ENCODE results near the gene MAGEB17. TPM values are rescaled to one million over a fixed set of nuclear protein-coding genes. Genes with fewer than 3 reads are reported as not detected.

The MAGEB17 gene
- total RNA-seq, 1 donor, result not detected

DNA sequence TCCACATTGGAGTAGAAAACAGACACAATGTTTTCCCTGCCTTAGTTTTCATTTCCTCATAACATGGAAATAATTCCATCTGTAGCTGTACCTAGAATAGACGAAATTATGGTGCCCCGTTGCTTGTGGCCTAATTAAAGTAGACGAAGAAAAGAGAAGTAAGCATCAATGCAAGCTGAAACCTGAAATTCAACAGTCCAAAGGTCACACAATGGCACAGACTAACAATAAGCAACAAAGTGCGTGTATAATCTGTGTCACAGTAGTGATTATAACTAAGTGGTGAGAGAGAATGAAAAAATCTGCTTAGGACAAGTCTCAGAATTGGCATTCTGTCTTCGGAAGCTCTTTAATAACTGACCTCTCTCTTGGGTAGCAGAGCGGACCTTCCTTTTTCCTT lies 24.3 kb downstream of the MAGEB17 start:
- Histone ChIP-seq H3K4me1 (ENCODE audit: insufficient read depth, low read length) (peaks cover 13% of the 10 kb centered on the region), H3K4me3 (ENCODE audit: insufficient read depth, low read length) (no peak overlapping the region), H3K27ac (ENCODE audit: low read depth, low read length) (no peak overlapping the region), H3K79me2 (ENCODE audit: insufficient read depth, low read length) (no peaks in the 10 kb centered on the region), H3K4me2 (ENCODE audit: insufficient read depth, low read length) (no peak overlapping the region), H3K27me3 (ENCODE audit: insufficient read depth, low read length) (no peaks in the 10 kb centered on the region), H2AFZ (ENCODE audit: low read length) (no peak overlapping the region), H4K20me1 (ENCODE audit: insufficient read depth, low read length) (no peaks in the 10 kb centered on the region), H3K36me3 (ENCODE audit: insufficient read depth, low read length) (no peaks in the 10 kb centered on the region), H3K9me3 (ENCODE audit: low read depth, low read length) (no peaks in the 10 kb centered on the region)
- DNase-seq (ENCODE audit: insufficient read length, low spot score, missing footprints), result no peak
- TF ChIP-seq, protein P1, sequence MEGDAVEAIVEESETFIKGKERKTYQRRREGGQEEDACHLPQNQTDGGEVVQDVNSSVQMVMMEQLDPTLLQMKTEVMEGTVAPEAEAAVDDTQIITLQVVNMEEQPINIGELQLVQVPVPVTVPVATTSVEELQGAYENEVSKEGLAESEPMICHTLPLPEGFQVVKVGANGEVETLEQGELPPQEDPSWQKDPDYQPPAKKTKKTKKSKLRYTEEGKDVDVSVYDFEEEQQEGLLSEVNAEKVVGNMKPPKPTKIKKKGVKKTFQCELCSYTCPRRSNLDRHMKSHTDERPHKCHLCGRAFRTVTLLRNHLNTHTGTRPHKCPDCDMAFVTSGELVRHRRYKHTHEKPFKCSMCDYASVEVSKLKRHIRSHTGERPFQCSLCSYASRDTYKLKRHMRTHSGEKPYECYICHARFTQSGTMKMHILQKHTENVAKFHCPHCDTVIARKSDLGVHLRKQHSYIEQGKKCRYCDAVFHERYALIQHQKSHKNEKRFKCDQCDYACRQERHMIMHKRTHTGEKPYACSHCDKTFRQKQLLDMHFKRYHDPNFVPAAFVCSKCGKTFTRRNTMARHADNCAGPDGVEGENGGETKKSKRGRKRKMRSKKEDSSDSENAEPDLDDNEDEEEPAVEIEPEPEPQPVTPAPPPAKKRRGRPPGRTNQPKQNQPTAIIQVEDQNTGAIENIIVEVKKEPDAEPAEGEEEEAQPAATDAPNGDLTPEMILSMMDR (IDR thresholded peaks at IDR 0.05; ENCODE audit: extremely low read depth, low read depth, low read length), result no peak

DNA sequence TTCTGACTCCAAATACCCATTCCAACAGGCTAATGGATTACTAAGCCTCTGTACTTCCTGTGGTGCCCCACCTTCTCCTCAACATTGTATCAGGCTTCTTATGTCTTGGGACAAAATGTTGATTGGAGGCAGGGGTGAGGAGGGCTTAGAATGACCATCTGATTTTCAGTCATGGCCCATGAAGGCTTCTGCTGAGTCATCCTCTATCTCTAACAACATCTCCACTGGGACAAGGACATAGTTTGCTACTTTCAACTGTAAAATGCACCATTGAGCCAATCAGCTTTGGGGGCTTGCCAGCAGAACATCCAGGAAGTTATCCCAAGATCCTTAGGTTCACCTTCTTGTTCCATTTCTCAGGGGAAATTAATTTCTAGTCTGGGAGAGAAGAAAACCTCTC lies 29.5 kb downstream of the MAGEB17 start:
- TF ChIP-seq, protein P1 (IDR thresholded peaks at IDR 0.05; ENCODE audit: extremely low read depth, low read depth, low read length), result no peak
- DNase-seq (ENCODE audit: insufficient read length, low spot score, missing footprints), result no peak
- Histone ChIP-seq H3K36me3 (ENCODE audit: insufficient read depth, low read length) (no peaks in the 10 kb centered on the region), H3K9me3 (ENCODE audit: low read depth, low read length) (no peaks in the 10 kb centered on the region), H3K79me2 (ENCODE audit: insufficient read depth, low read length) (no peaks in the 10 kb centered on the region), H3K4me2 (ENCODE audit: insufficient read depth, low read length) (no peak overlapping the region), H3K27me3 (ENCODE audit: insufficient read depth, low read length) (peaks cover 2% of the 10 kb centered on the region), H4K20me1 (ENCODE audit: insufficient read depth, low read length) (no peaks in the 10 kb centered on the region), H3K27ac (ENCODE audit: low read depth, low read length) (no peak overlapping the region), H3K4me1 (ENCODE audit: insufficient read depth, low read length) (no peaks in the 10 kb centered on the region), H2AFZ (ENCODE audit: low read length) (no peak overlapping the region), H3K4me3 (ENCODE audit: insufficient read depth, low read length) (no peak overlapping the region)

- Histone ChIP-seq H3K4me3 (ENCODE audit: insufficient read depth, low read length) (no peak overlapping the region), H4K20me1 (ENCODE audit: insufficient read depth, low read length) (no peaks in the 10 kb centered on the region), H3K36me3 (ENCODE audit: insufficient read depth, low read length) (no peaks in the 10 kb centered on the region), H3K79me2 (ENCODE audit: insufficient read depth, low read length) (no peaks in the 10 kb centered on the region), H3K9me3 (ENCODE audit: low read depth, low read length) (no peaks in the 10 kb centered on the region), H3K27me3 (ENCODE audit: insufficient read depth, low read length) (peaks cover 2% of the 10 kb centered on the region), H3K27ac (ENCODE audit: low read depth, low read length) (no peak overlapping the region), H3K4me1 (ENCODE audit: insufficient read depth, low read length) (no peaks in the 10 kb centered on the region), H3K4me2 (ENCODE audit: insufficient read depth, low read length) (no peak overlapping the region), H2AFZ (ENCODE audit: low read length) (no peak overlapping the region)
- DNase-seq (ENCODE audit: insufficient read length, low spot score, missing footprints), result no peak
- TF ChIP-seq, protein P1 (IDR thresholded peaks at IDR 0.05; ENCODE audit: extremely low read depth, low read depth, low read length), result no peak
Measured at GRCh38 chrX:16199343-16199742, 32.1 kb downstream of the MAGEB17 start.

DNA sequence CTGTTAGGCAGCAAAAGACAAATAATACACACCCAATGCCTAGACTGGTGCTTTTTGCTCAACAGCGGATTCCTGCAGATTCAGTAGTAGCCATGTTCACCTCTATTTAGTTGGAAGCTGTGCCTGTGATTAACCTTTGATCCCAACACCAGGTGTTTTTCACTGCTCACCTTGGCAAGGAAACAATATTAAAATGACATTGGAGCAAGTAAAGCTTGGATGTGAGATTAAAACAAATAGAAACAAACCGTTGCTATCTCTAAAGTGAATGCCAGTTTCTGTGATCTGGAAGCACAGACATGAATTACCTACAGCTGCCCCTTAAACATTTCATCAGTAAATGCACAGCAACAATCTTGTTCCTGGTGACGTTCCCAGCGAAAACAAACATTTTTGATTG lies 35.7 kb downstream of the MAGEB17 start:
- TF ChIP-seq, protein P1 (IDR thresholded peaks at IDR 0.05; ENCODE audit: extremely low read depth, low read depth, low read length), result no peak
- no peak overlapping the region for H3K4me2 ChIP-seq (ENCODE audit: insufficient read depth, low read length)

More for the DNA sequence above, 35.7 kb downstream of the MAGEB17 start:
- Histone ChIP-seq H2AFZ (ENCODE audit: low read length) (no peak overlapping the region), H3K27me3 (ENCODE audit: insufficient read depth, low read length) (peaks cover 7% of the 10 kb centered on the region), H3K27ac (ENCODE audit: low read depth, low read length) (no peak overlapping the region), H3K9me3 (ENCODE audit: low read depth, low read length) (no peaks in the 10 kb centered on the region), H3K36me3 (ENCODE audit: insufficient read depth, low read length) (no peaks in the 10 kb centered on the region), H3K79me2 (ENCODE audit: insufficient read depth, low read length) (no peaks in the 10 kb centered on the region), H3K4me3 (ENCODE audit: insufficient read depth, low read length) (no peak overlapping the region), H3K4me1 (ENCODE audit: insufficient read depth, low read length) (no peaks in the 10 kb centered on the region), H4K20me1 (ENCODE audit: insufficient read depth, low read length) (no peaks in the 10 kb centered on the region)
- no peak for DNase-seq (ENCODE audit: insufficient read length, low spot score, missing footprints)

Data from osteoblast (primary cell).